PC-3 (cell line): Measurements from ENCODE around the gene LY6G5C.

ENCODE experiments used
- EZH2 ChIP-seq: fragments of 300-600 bp; sonication (generic); IDR thresholded peaks from one replicate; pipeline ENCODE4 v1.6.1; 2017; ENCODE audit warnings: antibody characterized with exemption, mild to moderate bottlenecking, low read length; ENCODE audit not compliant: unreplicated experiment
- TF ChIP-seq, protein P1 (sequence below): fragments of 300-600 bp; sonication (generic); conservative IDR thresholded peaks from 2 replicates; pipeline ENCODE4 v1.5.1; 2017; ENCODE audit warnings: antibody characterized with exemption, low read depth, mild to moderate bottlenecking, low read length

DNA sequence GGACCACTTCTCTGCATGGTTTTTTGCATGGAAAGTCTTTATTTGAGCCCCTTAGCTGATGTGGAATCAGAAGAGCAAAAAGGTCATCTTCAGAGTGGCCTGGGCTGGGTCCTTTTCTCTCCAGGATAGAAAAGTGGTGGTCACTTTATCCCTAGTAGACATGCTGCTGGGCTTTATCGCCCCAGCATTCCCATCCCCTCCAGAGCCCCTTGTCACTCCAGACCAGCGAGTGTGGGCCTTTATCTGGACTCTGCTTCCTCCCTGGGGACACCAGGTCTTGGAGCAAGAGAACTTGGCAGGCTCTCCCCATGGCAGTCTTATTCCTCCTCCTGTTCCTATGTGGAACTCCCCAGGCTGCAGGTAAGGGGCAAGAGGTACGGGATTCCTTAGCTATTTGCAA is 25.7 kb upstream of the LY6G5C start, which contains the start of gene LY6G6F:
- TF ChIP-seq, protein P1, sequence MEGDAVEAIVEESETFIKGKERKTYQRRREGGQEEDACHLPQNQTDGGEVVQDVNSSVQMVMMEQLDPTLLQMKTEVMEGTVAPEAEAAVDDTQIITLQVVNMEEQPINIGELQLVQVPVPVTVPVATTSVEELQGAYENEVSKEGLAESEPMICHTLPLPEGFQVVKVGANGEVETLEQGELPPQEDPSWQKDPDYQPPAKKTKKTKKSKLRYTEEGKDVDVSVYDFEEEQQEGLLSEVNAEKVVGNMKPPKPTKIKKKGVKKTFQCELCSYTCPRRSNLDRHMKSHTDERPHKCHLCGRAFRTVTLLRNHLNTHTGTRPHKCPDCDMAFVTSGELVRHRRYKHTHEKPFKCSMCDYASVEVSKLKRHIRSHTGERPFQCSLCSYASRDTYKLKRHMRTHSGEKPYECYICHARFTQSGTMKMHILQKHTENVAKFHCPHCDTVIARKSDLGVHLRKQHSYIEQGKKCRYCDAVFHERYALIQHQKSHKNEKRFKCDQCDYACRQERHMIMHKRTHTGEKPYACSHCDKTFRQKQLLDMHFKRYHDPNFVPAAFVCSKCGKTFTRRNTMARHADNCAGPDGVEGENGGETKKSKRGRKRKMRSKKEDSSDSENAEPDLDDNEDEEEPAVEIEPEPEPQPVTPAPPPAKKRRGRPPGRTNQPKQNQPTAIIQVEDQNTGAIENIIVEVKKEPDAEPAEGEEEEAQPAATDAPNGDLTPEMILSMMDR = no peak
- no peak for TF ChIP-seq EZH2
